SJSA1 (cell line): ENCODE data around the gene EGFLAM. TPM values are rescaled to one million over a fixed set of nuclear protein-coding genes. Genes with fewer than 3 reads are reported as not detected.
A peak's percentile ranks its signal among the peaks of the same experiment; 100 is the strongest.
"Not testable (repeated sequence)": the region's sequence is repeated elsewhere in the genome, so short reads cannot be mapped to it uniquely, and the experiment has no call there.

ENCODE experiments used
- DNase-seq, 2 experiments: peaks; one replicate each; pipeline ENCODE4 v3.0.0-alpha.2; 2015 to 2020; ENCODE audit warnings: low spot score in 2 of 2, low read depth in 1 of 2
- H3K27ac ChIP-seq: fragments of 250-450 bp; sonication (Bioruptor Pico); 2 replicates; pipeline ENCODE4 v1.5.1; 2020; ENCODE audit warnings: mild to moderate bottlenecking, moderate library complexity
- H3K27me3 ChIP-seq: fragments of 250-450 bp; sonication (Bioruptor Pico); replicated peaks from 2 replicates; pipeline ENCODE4 v1.5.1; 2020; ENCODE audit warnings: mild to moderate bottlenecking, moderate library complexity
- H3K36me3 ChIP-seq: fragments of 250-450 bp; sonication (Bioruptor Pico); 2 replicates; pipeline ENCODE4 v1.5.1; 2020; ENCODE audit warnings: mild to moderate bottlenecking
- H3K4me1 ChIP-seq: fragments of 250-450 bp; sonication (Bioruptor Pico); replicated peaks from 2 replicates; pipeline ENCODE4 v1.6.1; 2021; ENCODE audit warnings: mild to moderate bottlenecking
- H3K4me3 ChIP-seq: fragments of 250-450 bp; sonication (Bioruptor Pico); 2 replicates; pipeline ENCODE4 v1.5.1; 2020; ENCODE audit warnings: mild to moderate bottlenecking
- H3K9me3 ChIP-seq: fragments of 250-450 bp; sonication (Bioruptor Pico); replicated peaks from 2 replicates; pipeline ENCODE4 v1.5.1; 2020; ENCODE audit warnings: mild to moderate bottlenecking
- total RNA-seq: library from RNA; depleted of rRNA; stranded (reverse); fragments of >200 nt; shearing (Covaris generic); gene quantifications from 2 replicates; pipeline ENCODE4 v1.2.3, GENCODE V29; 2014

EGFLAM gene
- total RNA-seq, 1 experiment from 2014 or later: 0.08 TPM

- Histone ChIP-seq H3K36me3 (no peaks in the 10 kb centered on the region), H3K9me3 (no peaks in the 10 kb centered on the region), H3K4me1 (no peaks in the 10 kb centered on the region), H3K4me3 (no peak overlapping the region), H3K27ac (no peak overlapping the region), H3K27me3 (0 out of 2 replicates have a peak, but pooled peaks cover 3% of the 10 kb centered on the region)
- no peak for DNase-seq
These were observed 152.1 kb downstream of the EGFLAM start for GRCh38 chr5:38410304-38410990.

GRCh38 chr5:38413696-38414095, 155.3 kb downstream of the EGFLAM start:
- no peaks in the 10 kb centered on the region for H3K4me1 ChIP-seq
- no peaks in the 10 kb centered on the region for H3K36me3 ChIP-seq
- H3K27me3 ChIP-seq: no peaks in the 10 kb centered on the region
- no peak overlapping the region for H3K27ac ChIP-seq
- DNase-seq: no peak
- H3K9me3 ChIP-seq: no peaks in the 10 kb centered on the region
- H3K4me3 ChIP-seq: no peak overlapping the region

DNA sequence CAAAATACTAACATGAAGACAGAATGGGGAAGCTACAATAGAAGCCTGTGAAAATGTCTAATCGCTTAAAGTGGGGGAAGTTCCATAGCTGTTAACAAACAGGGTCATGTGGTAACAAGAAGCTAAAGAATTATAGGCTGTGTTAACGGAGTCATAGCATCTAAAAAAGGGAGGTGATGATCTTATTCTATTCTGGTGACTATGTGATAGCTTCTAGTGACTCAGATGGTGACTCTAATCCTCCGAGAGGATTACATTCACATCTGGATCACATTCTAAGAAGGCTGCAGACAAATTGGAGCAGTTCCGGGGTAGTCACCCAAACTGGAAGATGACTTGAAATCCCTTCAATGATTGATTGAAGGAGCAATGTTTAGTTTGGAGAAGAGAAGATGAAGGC, 156.0 kb downstream of the EGFLAM start:
- H3K27me3 ChIP-seq: no peaks in the 10 kb centered on the region
- no peak overlapping the region for H3K4me3 ChIP-seq
- no peak for DNase-seq
- H3K27ac ChIP-seq: no peak overlapping the region
- no peaks in the 10 kb centered on the region for H3K9me3 ChIP-seq
- no peaks in the 10 kb centered on the region for H3K36me3 ChIP-seq
- H3K4me1 ChIP-seq: no peaks in the 10 kb centered on the region

- not testable (repeated sequence) for H3K4me1 ChIP-seq
These were observed 157.4 kb downstream of the EGFLAM start for GRCh38 chr5:38415772-38416171.

DNA sequence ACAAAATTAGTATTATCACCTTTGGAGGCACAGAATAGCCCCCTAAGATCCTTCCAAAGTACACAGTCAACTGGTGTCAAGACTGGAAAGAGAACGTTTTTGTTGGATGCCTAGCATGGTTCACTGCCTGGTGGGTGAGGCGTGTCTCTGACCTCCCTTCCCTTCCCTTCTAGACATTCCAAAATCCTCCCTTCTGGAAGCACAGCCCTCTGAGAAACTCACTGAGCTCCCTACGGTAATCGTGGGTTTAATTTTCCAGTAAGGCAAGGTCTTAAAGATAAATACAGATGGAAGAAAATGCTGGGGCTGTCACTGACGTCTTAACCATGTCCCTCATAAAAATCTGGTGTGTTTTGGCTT, 159.3 kb downstream of the EGFLAM start:
- H3K27me3 ChIP-seq: no peaks in the 10 kb centered on the region; the same call in 1 of the 2 replicates
- no peak for DNase-seq

More at GRCh38 chr5:38415772-38416171, 157.4 kb downstream of the EGFLAM start:
- not testable (repeated sequence) for H3K27ac ChIP-seq, H3K27me3 ChIP-seq, H3K4me3 ChIP-seq, DNase-seq, H3K9me3 ChIP-seq, H3K36me3 ChIP-seq

DNA sequence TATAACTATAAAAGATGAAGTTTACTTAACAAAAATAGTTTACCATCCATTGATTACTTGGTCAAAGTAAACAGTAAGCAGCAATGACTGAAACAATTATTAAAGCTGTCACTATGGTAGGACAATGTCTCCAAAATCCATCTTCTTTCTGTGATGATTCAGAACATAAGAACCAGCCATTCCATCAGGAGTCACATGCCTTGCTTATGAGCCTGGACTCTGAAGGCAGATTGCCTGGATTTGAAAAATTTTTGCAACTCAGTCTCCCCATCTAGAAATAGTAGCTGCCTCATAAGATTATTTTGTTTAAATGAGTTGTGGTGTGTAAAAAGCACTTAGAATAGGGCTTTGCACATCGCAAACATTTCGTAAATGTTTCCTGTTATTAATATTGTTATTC, 161.9 kb downstream of the EGFLAM start:
- no peaks in the 10 kb centered on the region for H3K9me3 ChIP-seq
- H3K27me3 ChIP-seq: no peaks in the 10 kb centered on the region; the same call in 1 of the 2 replicates
- H3K4me3 ChIP-seq: no peak overlapping the region
- no peak for DNase-seq
- H3K4me1 ChIP-seq: no peaks in the 10 kb centered on the region
- no peak overlapping the region for H3K27ac ChIP-seq
- no peaks in the 10 kb centered on the region for H3K36me3 ChIP-seq

More for the DNA sequence above, 159.3 kb downstream of the EGFLAM start:
- Histone ChIP-seq H3K9me3 (no peaks in the 10 kb centered on the region), H3K27ac (no peak overlapping the region), H3K36me3 (no peaks in the 10 kb centered on the region), H3K4me3 (no peak overlapping the region), H3K4me1 (no peaks in the 10 kb centered on the region)

DNA sequence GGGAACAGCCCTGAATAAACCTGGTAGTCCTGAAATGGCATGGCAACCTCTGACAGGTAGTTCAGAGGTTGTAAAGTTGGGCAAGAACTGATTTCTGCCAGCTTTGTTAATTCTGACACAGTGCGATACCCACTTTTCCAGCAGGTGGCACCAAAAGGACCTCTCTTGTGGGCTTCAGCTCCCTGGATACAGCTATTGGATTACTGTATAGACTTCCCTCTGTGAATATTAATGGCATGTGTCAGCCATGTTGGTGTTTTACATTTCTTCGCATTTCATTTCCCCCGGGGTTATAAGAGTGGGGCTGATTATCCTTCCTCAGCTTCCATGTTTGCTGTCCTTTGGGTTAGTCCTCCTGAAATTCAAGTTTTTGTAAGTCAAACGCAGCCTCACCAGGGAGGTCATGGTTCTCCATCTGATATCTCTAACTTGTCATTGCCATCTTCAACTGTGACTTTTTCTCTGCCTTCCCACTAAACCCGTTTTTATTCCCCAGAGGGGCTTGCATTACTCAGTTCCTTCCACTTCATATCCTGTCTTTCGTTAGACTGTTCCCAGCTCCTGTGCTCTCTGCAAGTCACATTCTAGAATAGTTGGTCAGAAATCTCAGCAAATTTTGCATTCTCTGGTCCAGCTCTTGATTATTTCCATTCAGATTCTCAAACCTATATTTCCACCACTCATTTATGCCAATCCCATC, 162.5 kb downstream of the EGFLAM start:
- Histone ChIP-seq H3K4me3 (no peak overlapping the region), H3K27ac (no peak overlapping the region), H3K27me3 (no peaks in the 10 kb centered on the region; the same call in 1 of the 2 replicates), H3K36me3 (no peaks in the 10 kb centered on the region), H3K9me3 (no peaks in the 10 kb centered on the region), H3K4me1 (no peaks in the 10 kb centered on the region)
- peak; percentile 50 to 60 for DNase-seq

DNA sequence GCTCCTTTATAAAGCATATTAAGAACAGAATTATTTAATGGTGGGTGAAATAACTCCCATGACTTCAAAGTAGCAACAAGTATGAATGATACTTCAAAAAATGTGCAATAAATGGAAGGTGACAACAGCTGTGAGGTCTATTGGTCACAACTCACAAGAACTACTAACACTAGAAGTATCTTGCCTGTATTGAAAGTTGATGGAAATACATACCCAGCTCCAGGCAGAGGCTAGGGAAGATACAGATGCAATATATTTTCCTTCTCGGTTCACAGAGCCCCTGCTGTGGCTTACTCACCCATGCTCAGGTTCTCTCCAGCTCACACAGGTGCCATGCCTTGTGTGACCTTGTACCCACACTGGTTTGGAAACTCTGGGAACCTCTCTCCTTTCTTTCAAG, 164.3 kb downstream of the EGFLAM start:
- H3K4me3 ChIP-seq: no peak overlapping the region
- no peak for DNase-seq
- H3K4me1 ChIP-seq: peaks cover 4% of the 10 kb centered on the region
- H3K27ac ChIP-seq: no peak overlapping the region
- H3K9me3 ChIP-seq: no peaks in the 10 kb centered on the region
- no peaks in the 10 kb centered on the region; the same call in 1 of the 2 replicates for H3K27me3 ChIP-seq
- no peaks in the 10 kb centered on the region for H3K36me3 ChIP-seq

DNA sequence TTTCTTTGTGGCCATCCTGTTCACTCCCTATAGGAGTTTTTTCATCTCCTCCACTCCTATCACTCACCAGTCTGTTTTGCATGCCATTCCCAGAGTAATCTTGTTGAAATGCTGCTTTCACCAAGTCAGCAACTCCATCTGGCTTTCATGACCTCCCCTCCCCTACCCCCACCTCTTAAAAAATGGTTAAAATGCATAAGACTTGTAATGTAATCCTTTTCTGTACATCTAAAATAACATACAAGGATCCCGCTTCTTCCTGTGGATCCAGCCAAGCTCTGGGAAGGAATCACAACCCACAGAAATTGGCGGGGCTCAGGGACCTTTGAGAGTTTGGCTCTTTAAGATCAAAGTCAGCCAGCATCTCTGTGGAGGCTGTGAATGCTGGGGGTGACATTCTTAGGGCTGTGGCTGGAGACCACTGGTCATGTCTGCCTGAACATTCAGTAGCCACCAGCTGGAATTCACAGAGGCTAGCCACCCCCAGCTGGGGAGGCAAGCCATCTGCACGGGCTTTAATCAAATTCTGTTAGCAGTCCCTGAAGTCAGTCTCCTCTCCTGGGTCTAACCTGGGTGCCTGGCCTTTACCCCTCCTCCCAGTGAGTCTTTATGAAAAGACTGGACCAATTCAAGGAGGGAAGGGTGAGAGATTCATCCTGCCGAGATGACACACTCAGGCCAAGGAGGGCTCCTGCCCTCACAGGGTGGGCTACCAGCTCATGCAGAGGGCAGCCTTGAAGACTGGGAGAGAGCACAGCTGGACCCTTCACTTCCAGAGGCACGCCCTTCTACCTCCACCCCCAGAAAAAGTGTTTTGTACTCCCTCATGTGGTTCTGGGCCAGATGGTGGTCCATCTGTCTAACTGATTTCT, 165.2 kb downstream of the EGFLAM start:
- no peaks in the 10 kb centered on the region for H3K9me3 ChIP-seq
- no peak overlapping the region for H3K4me3 ChIP-seq
- no peaks in the 10 kb centered on the region for H3K36me3 ChIP-seq
- no peak overlapping the region for H3K27ac ChIP-seq
- no peaks in the 10 kb centered on the region; the same call in 1 of the 2 replicates for H3K27me3 ChIP-seq
- H3K4me1 ChIP-seq: peaks cover 9% of the 10 kb centered on the region
- DNase-seq: no peak

DNA sequence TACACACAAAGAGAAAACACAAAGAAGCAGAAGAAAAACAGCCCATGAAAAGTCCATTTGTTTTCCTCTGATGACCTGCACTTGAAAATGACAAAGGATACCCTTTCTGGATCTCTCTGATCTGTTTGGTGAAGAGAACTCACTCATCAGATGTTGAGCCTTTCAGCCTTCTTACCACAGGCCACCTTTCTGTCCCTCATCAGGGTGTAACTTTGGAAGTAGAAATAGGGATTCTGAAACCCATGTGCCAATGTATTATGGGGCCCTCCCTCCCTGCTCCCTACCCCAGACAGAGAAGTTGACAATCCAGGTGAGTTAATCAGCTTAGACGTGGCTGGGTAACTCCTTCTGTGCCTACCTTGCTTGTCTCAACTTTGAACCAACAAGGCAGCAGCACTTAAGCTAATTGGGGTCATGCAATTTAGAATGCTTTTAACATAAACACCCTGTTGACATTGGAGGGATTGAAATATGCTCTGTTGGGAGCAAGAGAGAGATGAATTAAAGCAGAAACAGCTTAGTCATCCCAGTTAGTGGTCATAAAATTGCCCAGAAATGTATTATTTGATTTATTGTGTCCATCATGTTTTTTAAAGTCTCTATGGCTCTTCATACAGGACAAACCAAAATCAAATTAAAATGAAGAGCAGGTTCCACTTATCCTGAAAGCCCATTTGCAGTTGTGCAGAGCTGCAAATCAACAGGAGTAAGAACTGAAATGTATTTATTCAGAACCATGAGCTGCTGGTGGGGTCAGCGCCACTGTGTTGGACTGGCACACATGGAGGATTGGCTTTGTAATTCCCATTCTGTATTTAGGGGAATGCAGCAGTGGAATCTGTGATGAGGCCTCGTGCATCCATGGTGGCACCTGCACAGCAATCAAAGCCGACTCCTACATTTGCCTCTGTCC, 166.0 kb downstream of the EGFLAM start:
- no peaks in the 10 kb centered on the region for H3K36me3 ChIP-seq
- H3K4me3 ChIP-seq: no peak overlapping the region
- no peaks in the 10 kb centered on the region for H3K9me3 ChIP-seq
- H3K27ac ChIP-seq: no peak overlapping the region
- DNase-seq: no peak
- H3K4me1 ChIP-seq: peaks cover 9% of the 10 kb centered on the region
- H3K27me3 ChIP-seq: no peaks in the 10 kb centered on the region; the same call in 1 of the 2 replicates

DNA sequence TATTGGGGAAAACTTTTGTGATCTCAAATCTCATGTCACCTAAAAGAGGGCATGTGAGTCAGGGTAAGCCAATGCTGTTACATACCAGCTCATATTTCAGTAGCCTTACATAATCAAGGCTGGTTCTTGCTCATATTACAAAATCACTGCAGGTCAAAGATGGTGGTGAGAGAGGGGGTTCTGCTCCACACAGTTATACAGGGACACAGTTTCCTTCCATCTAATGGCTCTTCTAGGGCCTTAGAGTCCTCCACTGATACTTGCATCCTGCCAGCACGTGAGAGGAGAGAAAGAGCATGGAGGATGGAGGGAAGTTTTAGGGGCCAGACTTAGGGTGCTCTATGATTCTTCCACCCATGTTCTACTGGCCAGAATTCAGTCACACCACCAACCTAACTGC, 168.1 kb downstream of the EGFLAM start:
- Histone ChIP-seq H3K4me1 (peaks cover 9% of the 10 kb centered on the region), H3K9me3 (no peaks in the 10 kb centered on the region), H3K27ac (no peak overlapping the region), H3K27me3 (no peaks in the 10 kb centered on the region), H3K36me3 (no peaks in the 10 kb centered on the region), H3K4me3 (no peak overlapping the region)
- DNase-seq: no peak

DNA sequence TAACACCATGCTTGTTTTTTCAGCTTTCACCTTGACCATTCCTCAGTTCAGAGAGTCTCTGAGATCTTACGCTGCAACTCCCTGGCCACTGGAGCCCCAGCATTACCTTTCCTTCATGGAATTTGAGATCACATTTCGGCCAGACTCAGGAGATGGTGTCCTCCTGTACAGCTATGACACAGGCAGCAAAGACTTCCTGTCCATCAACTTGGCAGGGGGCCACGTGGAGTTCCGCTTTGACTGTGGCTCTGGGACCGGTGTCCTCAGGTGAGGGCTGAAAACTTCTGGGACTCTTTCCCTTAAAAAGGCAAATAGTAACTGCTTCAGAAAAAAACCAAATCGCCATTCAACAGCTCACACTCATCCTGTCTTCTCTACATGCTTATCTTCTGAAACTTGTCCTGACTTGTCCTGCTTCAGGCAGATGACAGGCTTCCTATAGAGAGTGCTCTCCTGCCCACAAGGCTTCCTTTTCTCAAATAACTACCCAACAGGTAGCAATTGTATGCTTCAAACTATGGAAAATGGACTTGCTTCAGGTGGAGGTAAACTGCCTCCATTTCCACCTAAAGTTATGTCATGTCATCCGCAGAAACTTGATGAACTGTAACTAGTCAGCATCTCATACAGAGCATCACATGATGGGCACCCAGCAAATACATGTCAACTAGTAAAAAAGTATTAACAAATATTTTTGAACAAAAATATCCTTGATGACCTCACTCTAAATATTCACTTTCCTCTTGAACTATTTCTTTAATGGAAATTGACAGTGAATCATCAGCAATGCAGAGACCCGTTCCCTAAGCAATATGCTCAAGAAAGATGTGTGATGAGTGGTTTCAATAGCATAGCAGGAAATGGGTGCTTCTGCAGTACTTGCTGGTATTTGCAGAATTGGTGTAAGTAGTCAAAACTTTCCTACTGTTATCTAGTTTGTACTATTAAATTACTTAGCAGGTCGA, 168.9 kb downstream of the EGFLAM start:
- H3K4me1 ChIP-seq: peaks cover 9% of the 10 kb centered on the region
- no peak overlapping the region for H3K4me3 ChIP-seq
- DNase-seq: no peak
- H3K27me3 ChIP-seq: no peaks in the 10 kb centered on the region
- H3K27ac ChIP-seq: no peak overlapping the region
- no peaks in the 10 kb centered on the region for H3K9me3 ChIP-seq
- no peaks in the 10 kb centered on the region for H3K36me3 ChIP-seq
